A549 (cell line): ENCODE data around the gene PCNT.

Experiments used
- EP300 ChIP-seq, 2 experiments: fragments of >200 bp; sonication (Bioruptor Twin); formaldehyde crosslinking; IDR thresholded peaks; 2 replicates in 1 of 2; 3 replicates in 1 of 2; pipeline ENCODE4 v1.6.1; 2016 to 2017
- HOXA7 ChIP-seq: fragments of 250-450 bp; sonication (Bioruptor Pico); IDR thresholded peaks from 2 replicates; pipeline ENCODE4 v1.5.0; 2020; ENCODE audit warnings: mild to moderate bottlenecking, moderate library complexity
- HOXB5 ChIP-seq: fragments of 250-450 bp; sonication (Bioruptor Pico); IDR thresholded peaks from 2 replicates; pipeline ENCODE4 v1.5.0; 2020; ENCODE audit warnings: mild to moderate bottlenecking, moderate library complexity
- JUN ChIP-seq, 2 experiments: fragments of >200 bp; sonication (Bioruptor Twin); formaldehyde crosslinking; IDR thresholded peaks; 2 replicates in 1 of 2; 3 replicates in 1 of 2; pipeline ENCODE4 v1.6.1; 2016 to 2017
- JUNB ChIP-seq: fragments of >200 bp; sonication (Bioruptor Twin); formaldehyde crosslinking; IDR thresholded peaks from 2 replicates; pipeline ENCODE4 v1.6.1; 2016
- MAFK ChIP-seq: fragments of 450-650 bp; IDR thresholded peaks from 2 replicates; pipeline ENCODE4 v1.6.1; 2014; ENCODE audit not compliant: partially characterized antibody
- ZFP36 ChIP-seq: fragments of 450-650 bp; IDR thresholded peaks from 2 replicates; pipeline ENCODE4 v1.6.1; 2014; ENCODE audit warnings: borderline replicate concordance; ENCODE audit not compliant: partially characterized antibody
- TF ChIP-seq, protein P1 (sequence below): fragments of 450-650 bp; IDR thresholded peaks from 2 replicates; pipeline ENCODE4 v1.6.1; 2014; ENCODE audit warnings: antibody characterized with exemption

DNA sequence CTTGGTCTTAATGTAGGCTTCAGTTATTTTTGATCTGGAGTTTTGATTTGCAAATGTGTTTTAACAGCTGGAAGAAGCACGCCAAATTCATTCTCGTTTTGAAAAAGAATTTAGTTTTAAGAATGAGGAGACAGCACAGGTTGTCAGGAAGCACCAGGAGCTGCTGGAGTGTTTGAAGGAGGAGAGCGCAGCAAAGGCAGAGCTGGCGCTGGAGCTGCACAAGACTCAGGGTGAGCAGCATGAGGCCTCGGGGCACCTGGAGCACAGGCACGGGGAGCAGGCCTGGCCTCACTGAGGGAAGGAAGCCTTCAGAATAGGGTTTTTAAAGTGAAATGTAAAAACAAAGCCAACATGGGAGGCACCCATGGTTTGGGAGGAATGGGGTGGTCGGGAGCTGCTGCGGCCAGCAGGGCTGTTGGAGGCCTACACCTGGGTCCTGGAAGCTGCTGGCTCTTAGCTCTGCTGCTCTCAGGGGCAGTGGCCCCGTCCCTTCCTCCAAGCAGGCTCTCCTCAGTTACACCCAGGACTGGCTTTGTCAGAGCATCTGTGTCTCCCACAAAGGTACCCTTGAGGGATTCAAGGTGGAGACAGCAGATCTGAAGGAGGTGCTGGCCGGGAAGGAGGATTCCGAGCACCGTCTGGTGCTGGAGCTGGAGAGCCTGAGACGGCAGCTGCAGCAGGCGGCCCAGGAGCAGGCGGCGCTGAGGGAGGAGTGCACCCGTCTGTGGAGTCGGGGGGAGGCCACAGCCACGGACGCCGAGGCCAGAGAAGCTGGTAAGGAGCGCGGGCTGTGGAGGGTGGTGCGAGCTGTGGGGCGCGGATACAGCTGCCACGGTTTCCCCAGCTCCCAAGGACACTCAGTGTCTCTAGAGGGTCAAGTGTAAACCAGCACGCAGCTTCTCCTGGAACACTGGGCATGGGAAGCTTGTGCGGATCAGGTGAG is 66.9 kb downstream of the PCNT start:
- TF ChIP-seq MAFK, result no peak
- no peak for TF ChIP-seq HOXA7 (CRISPR knock-in tag)
- TF ChIP-seq HOXB5, result no peak
- no peak for TF ChIP-seq JUNB
- no peak for TF ChIP-seq JUN (IDR thresholded peaks at IDR 0.05)
- no peak for TF ChIP-seq EP300 (IDR thresholded peaks at IDR 0.05)
- no peak for TF ChIP-seq ZFP36
- TF ChIP-seq, protein P1, sequence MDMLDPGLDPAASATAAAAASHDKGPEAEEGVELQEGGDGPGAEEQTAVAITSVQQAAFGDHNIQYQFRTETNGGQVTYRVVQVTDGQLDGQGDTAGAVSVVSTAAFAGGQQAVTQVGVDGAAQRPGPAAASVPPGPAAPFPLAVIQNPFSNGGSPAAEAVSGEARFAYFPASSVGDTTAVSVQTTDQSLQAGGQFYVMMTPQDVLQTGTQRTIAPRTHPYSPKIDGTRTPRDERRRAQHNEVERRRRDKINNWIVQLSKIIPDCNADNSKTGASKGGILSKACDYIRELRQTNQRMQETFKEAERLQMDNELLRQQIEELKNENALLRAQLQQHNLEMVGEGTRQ, result no peak
